HepG2 (cell line): Measurements from ENCODE around the gene SLC35A3. TPM values are rescaled to one million over a fixed set of nuclear protein-coding genes. Genes with fewer than 3 reads are reported as not detected.

Experiments used
- MYPOP ChIP-seq: sonication (generic); formaldehyde crosslinking; IDR thresholded peaks from 2 replicates; pipeline ENCODE4 v1.8.1; 2023; ENCODE audit warnings: mild to moderate bottlenecking, moderate library complexity, missing genetic modification reagents
- NFKBIZ ChIP-seq: IDR thresholded peaks from 2 replicates; pipeline ENCODE4 v1.6.1; 2018; ENCODE audit warnings: missing genetic modification reagents, missing compliant biosample characterization
- RERE ChIP-seq: IDR thresholded peaks from 2 replicates; pipeline ENCODE4 v1.6.1; 2016; ENCODE audit warnings: low read depth, missing genetic modification reagents, missing compliant biosample characterization
- RFX3 ChIP-seq: IDR thresholded peaks from 2 replicates; pipeline ENCODE4 v1.6.1; 2016; ENCODE audit warnings: missing biosample characterization, missing genetic modification reagents
- RNF219 ChIP-seq: sonication (generic); formaldehyde crosslinking; IDR thresholded peaks from 2 replicates; pipeline ENCODE4 v1.5.0; 2020; ENCODE audit warnings: mild to moderate bottlenecking, missing genetic modification reagents
- SMAD9 ChIP-seq: sonication (generic); formaldehyde crosslinking; IDR thresholded peaks from 2 replicates; pipeline ENCODE4 v1.5.1; 2020; ENCODE audit warnings: mild to moderate bottlenecking, missing genetic modification reagents
- SOX5 ChIP-seq: IDR thresholded peaks from 2 replicates; pipeline ENCODE4 v1.6.1; 2016; ENCODE audit warnings: borderline replicate concordance
- SRSF4 ChIP-seq: fragments of 200-400 bp; formaldehyde crosslinking; IDR thresholded peaks from one replicate; pipeline ENCODE4 v1.6.1; 2018; ENCODE audit warnings: mild to moderate bottlenecking, low read depth, low read length, moderate library complexity; ENCODE audit not compliant: poor library complexity, severe bottlenecking
- TBX3 ChIP-seq: fragments of 450-650 bp; IDR thresholded peaks from 2 replicates; pipeline ENCODE4 v1.6.1; 2017; ENCODE audit warnings: antibody characterized with exemption, mild to moderate bottlenecking, inconsistent platforms, borderline replicate concordance
- U2AF1 ChIP-seq: fragments of 200-400 bp; formaldehyde crosslinking; optimal IDR thresholded peaks from 2 replicates; pipeline ENCODE3; 2017; ENCODE audit warnings: mild to moderate bottlenecking, low read depth, low read length
- ZNF343 ChIP-seq: sonication (generic); formaldehyde crosslinking; IDR thresholded peaks from 2 replicates; pipeline ENCODE4 v1.4.0; 2020; ENCODE audit warnings: mild to moderate bottlenecking, missing genetic modification reagents
- ZNF850 ChIP-seq: sonication (generic); formaldehyde crosslinking; conservative IDR thresholded peaks from 2 replicates; pipeline ENCODE4 v1.9.0; 2021; ENCODE audit warnings: mild to moderate bottlenecking, missing genetic modification reagents
- ZSCAN5A ChIP-seq: sonication (generic); formaldehyde crosslinking; IDR thresholded peaks from 2 replicates; pipeline ENCODE4 v1.8.0; 2022; ENCODE audit warnings: mild to moderate bottlenecking, missing genetic modification reagents, borderline replicate concordance
- polyA plus RNA-seq, 8 experiments: library from polyadenylated mRNA; depleted of rRNA in 3 of 8; stranded (reverse) in 7 of 8; unstranded in 1 of 8; fragments of >200 nt; fragmentation: Illumina TruSeq in 4 of 8; extraction: Trizol in 4 of 8; gene quantifications; 2 replicates each; pipeline versions ENCODE4 v1.2.1 to v1.2.3, GENCODE V29; 2011 to 2016; ENCODE audit warnings: low read depth in 4 of 8, missing spikeins in 1 of 8, mixed read lengths in 1 of 8; ENCODE audit not compliant: insufficient read depth in 1 of 8
- total RNA-seq, 5 experiments: library from RNA; depleted of rRNA; stranded (reverse); fragments of >200 nt; fragmentation: Illumina TruSeq; extraction: Trizol; gene quantifications; 2 replicates each; pipeline ENCODE4 v1.2.3, GENCODE V29; 2016; ENCODE audit warnings: low read depth in 1 of 5

SLC35A3 gene
- total and polyA plus RNA-seq, 2 of the 13 experiments (the other 11 are each of a cell fraction or from before 2014, with no cell fraction given), result 11.2 to 24.9 TPM

GRCh38 chr1:100037927-100038659 is 68.3 kb downstream of the SLC35A3 start (continued):
- no peak for TF ChIP-seq RERE (CRISPR knock-in tag)
- TF ChIP-seq ZSCAN5A (CRISPR knock-in tag), result peak; percentile 86
- peak; percentile 48; the same call in 1 of the 2 replicates for TF ChIP-seq NFKBIZ (CRISPR knock-in tag)
- TF ChIP-seq ZNF850, result no peak
- no peak for TF ChIP-seq RFX3 (CRISPR knock-in tag)
- no peak for TF ChIP-seq ZNF343 (CRISPR knock-in tag)
- no peak for TF ChIP-seq RNF219
- TF ChIP-seq U2AF1, result no peak
- no peak for TF ChIP-seq SRSF4
- TF ChIP-seq SMAD9, result no peak
- peak; percentile 46; the same call in 1 of the 2 replicates for TF ChIP-seq MYPOP
- TF ChIP-seq SOX5 (CRISPR knock-in tag), result peak; percentile 36; the same call in 1 of the 2 replicates
- no peak for TF ChIP-seq TBX3
